SU-DHL-6 (cell line): ENCODE results near the gene AP3M1.

Source experiments
- H2AFZ ChIP-seq: fragments of 200-600 bp; sonication (generic); 2 replicates; pipeline ENCODE4 v1.6.1; 2014; ENCODE audit warnings: low read depth, mild to moderate bottlenecking, moderate library complexity, mixed read lengths, antibody characterized with exemption, low read length; ENCODE audit not compliant: severe bottlenecking
- H3F3A ChIP-seq: fragments of 200-600 bp; shearing (Covaris generic); 2 replicates; pipeline ENCODE4 v1.6.0; 2016; ENCODE audit warnings: antibody characterized with exemption, mild to moderate bottlenecking; ENCODE audit not compliant: insufficient read depth
- H3K27ac ChIP-seq: fragments of 200-600 bp; sonication (generic); 2 replicates; pipeline ENCODE4 v1.5.1; 2016; ENCODE audit warnings: low read depth, mild to moderate bottlenecking, low read length, moderate library complexity, mixed read lengths
- H3K27me3 ChIP-seq: fragments of 200-600 bp; sonication (generic), shearing (Covaris generic); 2 replicates; pipeline ENCODE4 v1.6.0; 2014; ENCODE audit warnings: mild to moderate bottlenecking, low read length
- H3K36me3 ChIP-seq: fragments of 200-600 bp; sonication (generic); 2 replicates; pipeline ENCODE4 v1.6.1; 2014; ENCODE audit warnings: mild to moderate bottlenecking, low read length, mixed read lengths
- H3K4me2 ChIP-seq: fragments of 300-600, 200-600 bp; shearing (Covaris generic), sonication (generic); 2 replicates; pipeline ENCODE4 v1.6.0; 2014; ENCODE audit warnings: low read length, low read depth, mild to moderate bottlenecking; ENCODE audit not compliant: poor library complexity, severe bottlenecking
- H3K4me3 ChIP-seq: fragments of 200-600 bp; sonication (generic); 2 replicates; pipeline ENCODE4 v1.5.1; 2014; ENCODE audit warnings: antibody characterized with exemption, low read length, mild to moderate bottlenecking, mixed read lengths; ENCODE audit not compliant: insufficient read depth, poor library complexity, severe bottlenecking
- H3K79me2 ChIP-seq: fragments of 200-600 bp; sonication (generic); 2 replicates; pipeline ENCODE4 v1.6.1; 2014; ENCODE audit warnings: mild to moderate bottlenecking, low read length, moderate library complexity; ENCODE audit not compliant: insufficient read depth
- H3K9ac ChIP-seq: fragments of 200-600 bp; sonication (generic); 2 replicates; pipeline ENCODE4 v1.7.0; 2014; ENCODE audit warnings: mild to moderate bottlenecking, low read length
- H3K9me2 ChIP-seq: fragments of 200-600 bp; sonication (generic); replicated peaks from 2 replicates; pipeline ENCODE4 v1.6.1; 2014; ENCODE audit warnings: low read length; ENCODE audit not compliant: insufficient read depth
- H3K9me3 ChIP-seq: fragments of 200-600 bp; sonication (generic); 2 replicates; pipeline ENCODE4 v1.6.1; 2014; ENCODE audit warnings: low read length, mixed read lengths; ENCODE audit not compliant: insufficient read depth
- H4K20me1 ChIP-seq: fragments of 200-600 bp; sonication (generic); 2 replicates; pipeline ENCODE4 v1.6.1; 2014; ENCODE audit warnings: low read depth, mild to moderate bottlenecking, antibody characterized with exemption, low read length, moderate library complexity, mixed read lengths
- EZH2phosphoT487 ChIP-seq: fragments of 200-600 bp; sonication (generic), shearing (Covaris generic); conservative IDR thresholded peaks from 2 replicates; pipeline ENCODE4 v1.6.1; 2018; ENCODE audit warnings: mild to moderate bottlenecking, antibody characterized with exemption, low read length, moderate library complexity, mixed read lengths
- TF ChIP-seq, protein P1 (sequence below): fragments of 200-600 bp; sonication (generic); IDR thresholded peaks from one replicate; pipeline ENCODE4 v1.5.1; 2017; ENCODE audit warnings: antibody characterized with exemption, mild to moderate bottlenecking, low read length, moderate library complexity; ENCODE audit not compliant: insufficient read depth, poor library complexity, severe bottlenecking

AP3M1 gene

DNA sequence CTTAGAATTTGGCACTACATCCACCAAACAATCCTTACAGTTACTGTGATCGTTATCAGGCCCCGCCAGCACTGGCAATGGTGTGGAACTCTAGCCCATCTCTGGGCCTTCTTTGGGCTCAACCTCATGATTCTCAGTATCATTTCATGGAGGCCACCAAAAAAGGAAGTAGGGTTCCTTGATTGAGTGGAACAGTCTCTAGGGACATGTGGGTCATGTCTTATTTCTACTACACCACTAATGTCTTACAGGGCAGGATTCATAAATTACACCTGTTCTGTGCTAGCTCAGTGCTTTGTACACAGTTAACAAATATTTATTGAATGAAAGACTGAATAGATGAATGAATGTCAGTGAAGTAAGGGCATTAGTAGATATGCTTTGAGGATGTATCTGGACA, 53.9 kb downstream of the AP3M1 start:
- Histone ChIP-seq H3K9ac (no peak overlapping the region), H4K20me1 (no peaks in the 10 kb centered on the region), H3K4me3 (no peak overlapping the region), H3K4me2 (no peak overlapping the region), H3F3A (no peaks in the 10 kb centered on the region), H3K36me3 (no peaks in the 10 kb centered on the region), H3K27ac (no peak overlapping the region), H3K27me3 (no peaks in the 10 kb centered on the region), H2AFZ (no peak overlapping the region), H3K9me2 (no peaks in the 10 kb centered on the region), H3K79me2 (no peaks in the 10 kb centered on the region), H3K9me3 (no peaks in the 10 kb centered on the region)
- TF ChIP-seq, protein P1, sequence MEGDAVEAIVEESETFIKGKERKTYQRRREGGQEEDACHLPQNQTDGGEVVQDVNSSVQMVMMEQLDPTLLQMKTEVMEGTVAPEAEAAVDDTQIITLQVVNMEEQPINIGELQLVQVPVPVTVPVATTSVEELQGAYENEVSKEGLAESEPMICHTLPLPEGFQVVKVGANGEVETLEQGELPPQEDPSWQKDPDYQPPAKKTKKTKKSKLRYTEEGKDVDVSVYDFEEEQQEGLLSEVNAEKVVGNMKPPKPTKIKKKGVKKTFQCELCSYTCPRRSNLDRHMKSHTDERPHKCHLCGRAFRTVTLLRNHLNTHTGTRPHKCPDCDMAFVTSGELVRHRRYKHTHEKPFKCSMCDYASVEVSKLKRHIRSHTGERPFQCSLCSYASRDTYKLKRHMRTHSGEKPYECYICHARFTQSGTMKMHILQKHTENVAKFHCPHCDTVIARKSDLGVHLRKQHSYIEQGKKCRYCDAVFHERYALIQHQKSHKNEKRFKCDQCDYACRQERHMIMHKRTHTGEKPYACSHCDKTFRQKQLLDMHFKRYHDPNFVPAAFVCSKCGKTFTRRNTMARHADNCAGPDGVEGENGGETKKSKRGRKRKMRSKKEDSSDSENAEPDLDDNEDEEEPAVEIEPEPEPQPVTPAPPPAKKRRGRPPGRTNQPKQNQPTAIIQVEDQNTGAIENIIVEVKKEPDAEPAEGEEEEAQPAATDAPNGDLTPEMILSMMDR: no peak
- TF ChIP-seq EZH2phosphoT487: no peak

DNA sequence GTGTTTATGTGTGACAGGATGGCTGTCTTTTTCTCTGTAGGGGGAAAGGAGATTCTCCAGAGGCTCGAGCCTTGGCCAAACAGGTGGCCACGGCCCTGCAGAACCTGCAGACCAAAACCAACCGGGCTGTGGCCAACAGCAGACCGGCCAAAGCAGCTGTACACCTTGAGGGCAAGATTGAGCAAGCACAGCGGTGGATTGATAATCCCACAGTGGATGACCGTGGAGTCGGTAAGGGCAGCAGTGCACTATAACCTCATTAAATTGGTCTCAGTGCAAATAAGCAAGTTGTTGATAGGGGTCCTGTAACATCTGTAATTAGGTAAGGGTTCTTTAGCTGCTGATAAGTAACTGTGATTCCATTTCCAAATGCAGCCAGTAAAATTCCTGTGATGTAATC, 56.4 kb downstream of the AP3M1 start:
- no peak overlapping the region for H3K4me2 ChIP-seq
- H2AFZ ChIP-seq: no peak overlapping the region
- no peaks in the 10 kb centered on the region for H3K79me2 ChIP-seq
- H3K27ac ChIP-seq: no peak overlapping the region
- H3K4me3 ChIP-seq: no peak overlapping the region
- H3K27me3 ChIP-seq: no peaks in the 10 kb centered on the region
- H4K20me1 ChIP-seq: no peaks in the 10 kb centered on the region
- no peaks in the 10 kb centered on the region for H3F3A ChIP-seq
- H3K9ac ChIP-seq: no peak overlapping the region
- no peaks in the 10 kb centered on the region for H3K36me3 ChIP-seq
- no peak for TF ChIP-seq EZH2phosphoT487
- TF ChIP-seq, protein P1: no peak
- H3K9me3 ChIP-seq: no peaks in the 10 kb centered on the region
- H3K9me2 ChIP-seq: no peaks in the 10 kb centered on the region

DNA sequence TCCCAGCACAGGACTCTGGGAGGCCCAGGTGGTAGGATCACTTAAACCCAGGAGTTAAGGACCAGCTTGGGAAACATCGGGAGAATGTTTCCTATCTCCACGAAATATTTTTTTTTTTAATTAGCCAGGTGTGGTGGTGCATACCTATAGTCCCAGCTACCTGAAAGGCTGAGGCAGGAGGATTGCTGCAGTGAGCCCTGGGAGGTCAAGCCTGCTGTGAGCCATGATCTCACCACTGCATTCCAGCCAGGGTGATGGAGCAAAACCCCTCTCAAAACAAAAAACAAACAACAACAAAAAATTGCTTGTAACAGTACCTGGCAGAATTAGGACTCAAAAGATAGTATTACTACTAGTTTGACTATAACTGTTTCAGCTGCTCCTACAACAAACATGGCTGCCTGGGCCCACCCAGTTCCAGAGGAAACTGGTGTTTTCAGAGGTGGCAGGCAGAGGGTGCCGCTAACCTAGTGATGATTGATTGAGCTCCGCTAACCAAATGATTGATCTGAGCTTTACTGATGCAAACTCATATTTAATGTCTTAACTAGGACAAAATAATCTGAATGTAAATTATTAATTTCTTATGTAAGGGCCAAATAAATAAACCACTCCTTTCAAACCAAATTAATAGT, 57.0 kb downstream of the AP3M1 start:
- Histone ChIP-seq H3K27ac (no peak overlapping the region), H3K9me3 (no peaks in the 10 kb centered on the region), H3K9ac (no peak overlapping the region), H4K20me1 (no peaks in the 10 kb centered on the region), H3K36me3 (no peaks in the 10 kb centered on the region), H3K4me3 (no peak overlapping the region), H3F3A (no peaks in the 10 kb centered on the region), H3K4me2 (no peak overlapping the region), H3K79me2 (no peaks in the 10 kb centered on the region), H2AFZ (no peak overlapping the region), H3K9me2 (no peaks in the 10 kb centered on the region), H3K27me3 (no peaks in the 10 kb centered on the region)
- no peak for TF ChIP-seq EZH2phosphoT487
- TF ChIP-seq, protein P1: no peak
